ENCODE data around the gene SH3RF2. TPM values are rescaled to one million over a fixed set of nuclear protein-coding genes. Genes with fewer than 3 reads are reported as not detected.

Gene SH3RF2
- total and polyA plus RNA-seq, 2 of the 13 experiments (the other 11 are each of a cell fraction or from before 2014, with no cell fraction given): 2.6 to 3.7 TPM

DNA sequence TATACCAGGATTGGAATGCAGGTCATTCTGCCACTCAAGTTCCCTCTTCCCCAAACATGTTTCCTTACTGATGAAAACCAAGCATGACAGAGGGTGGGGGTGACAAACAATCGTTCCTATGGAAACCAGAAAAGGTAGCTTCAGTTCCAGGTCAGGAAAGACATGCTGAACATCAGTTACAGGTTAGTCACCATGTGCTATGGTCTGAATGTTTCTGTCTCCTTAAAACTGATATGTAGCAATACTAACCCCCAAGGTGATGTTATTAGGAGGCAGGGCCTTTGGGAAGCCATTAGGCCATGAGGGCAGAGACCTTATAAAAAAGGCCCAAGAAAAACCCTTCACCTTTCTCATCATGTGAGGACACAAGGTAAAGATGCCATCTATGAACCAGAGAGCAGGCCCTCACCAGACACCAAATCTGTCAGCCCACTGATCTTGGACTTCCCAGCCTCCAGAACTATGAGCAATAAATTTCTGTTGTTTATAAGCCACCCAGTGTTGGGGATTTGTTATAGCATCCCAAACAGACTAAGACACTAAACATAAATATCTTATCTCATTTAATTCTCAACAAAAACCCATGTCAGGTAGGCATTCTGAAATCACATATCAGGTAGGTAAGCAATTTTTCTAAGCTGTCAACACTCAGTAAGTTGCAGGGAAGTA lies 15.7 kb upstream of the SH3RF2 start:
- no peak for ATAC-seq
- 0% methylated on average over 1 of the region's 1 CpG for WGBS (ENCODE audit: low lambda C conversion rate)
- CTCF ChIA-PET (ENCODE audit: low intra/inter-chr PET ratio, low total read pairs): no interaction called here

GRCh38 chr5:145921211-145921610 lies 15.2 kb upstream of the SH3RF2 start:
- in situ Hi-C loops (cut with HindIII; ENCODE audit: extremely low pct_ligation_motif_present, low pct_unique_long_range_greater_than_20kb): no loop called here
- 29% methylated on average over 2 of the region's 2 CpGs for WGBS (ENCODE audit: low lambda C conversion rate)
- BruUV-seq (replicated peaks): no TSS peak
- no peak for FAIRE-seq
- Histone ChIP-seq H2AFZ (ENCODE audit: low read length) (no peak overlapping the region), H3K9me3 (ENCODE audit: low read length) (no peaks in the 10 kb centered on the region), H3K36me3 (replicated peaks in 1 of 2; ENCODE audit: control insufficient read depth in 1 of 2, insufficient read depth in 2 of 2, low read length in 2 of 2) (no peaks in the 10 kb centered on the region), H3K4me3 (replicated peaks in 1 of 3; ENCODE audit: insufficient read depth in 1 of 3, low read depth in 2 of 3, low read length in 3 of 3) (no peak overlapping the region), H3K4me1 (ENCODE audit: insufficient read depth, low read length) (peaks cover 22% of the 10 kb centered on the region), H3K9ac (ENCODE audit: insufficient read depth, low read depth, low read length) (no peak overlapping the region), H3K79me2 (ENCODE audit: insufficient read depth, low read length) (no peaks in the 10 kb centered on the region), H4K20me1 (ENCODE audit: insufficient read depth, low read length) (no peaks in the 10 kb centered on the region), H3K4me2 (ENCODE audit: low read depth, low read length) (no peak overlapping the region), H3K27ac (ENCODE audit: extremely low read length, insufficient read depth, low read length) (no peak overlapping the region), H3K27me3 (ENCODE audit: control insufficient read depth in 1 of 2, insufficient read depth in 2 of 2, low read length in 2 of 2) (peaks cover 0 to 18% of the 10 kb centered on the region in 2 experiments; a peak in 2 of 5 replicates)
- CTCF ChIA-PET (ENCODE audit: low intra/inter-chr PET ratio, low total read pairs): no interaction called here
- intact Hi-C loops (cut with micrococcal nuclease; ENCODE audit: unreplicated experiment): no loop called here
- POLR2A ChIA-PET: no interaction called here
- ATAC-seq: no peak
- DNase-seq (ENCODE audit: low spot score): no peak
- no peak for TF ChIP-seq TGIF2 (CRISPR knock-in tag; IDR thresholded peaks at IDR 0.05)
- no peak for TF ChIP-seq ZNF138 (CRISPR knock-in tag; IDR thresholded peaks at IDR 0.05; ENCODE audit: low read depth)
- no peak for TF ChIP-seq ZSCAN25 (CRISPR knock-in tag; IDR thresholded peaks at IDR 0.05)
- no peak for TF ChIP-seq SMC3 (IDR thresholded peaks at IDR 0.05; ENCODE audit: low read length)
- TF ChIP-seq GPBP1L1 (CRISPR knock-in tag; IDR thresholded peaks at IDR 0.05): no peak
- TF ChIP-seq ZFX (CRISPR knock-in tag; IDR thresholded peaks at IDR 0.05; ENCODE audit: low read depth): no peak
- no peak for TF ChIP-seq ZNF891 (CRISPR knock-in tag; IDR thresholded peaks at IDR 0.05)
- no peak for TF ChIP-seq MED13 (CRISPR knock-in tag; IDR thresholded peaks at IDR 0.05)
- TF ChIP-seq IRF2 (CRISPR knock-in tag; IDR thresholded peaks at IDR 0.05): no peak
- no peak for TF ChIP-seq NR2F6 (IDR thresholded peaks at IDR 0.05)
- no peak for TF ChIP-seq NR2F6 (CRISPR knock-in tag; IDR thresholded peaks at IDR 0.05)
- no peak for TF ChIP-seq TCF7 (IDR thresholded peaks at IDR 0.05; ENCODE audit: low read depth)
- no peak for TF ChIP-seq HNRNPH1 (optimal IDR thresholded peaks at IDR 0.05; ENCODE audit: low read depth, low read length)
- TF ChIP-seq SMAD1 (CRISPR knock-in tag; IDR thresholded peaks at IDR 0.05; ENCODE audit: borderline replicate concordance, low read depth): no peak

More for the DNA sequence above, 15.7 kb upstream of the SH3RF2 start:
- no peak for FAIRE-seq
- Histone ChIP-seq H3K9me3 (ENCODE audit: low read length) (no peaks in the 10 kb centered on the region), H3K36me3 (replicated peaks in 1 of 2; ENCODE audit: control insufficient read depth in 1 of 2, insufficient read depth in 2 of 2, low read length in 2 of 2) (no peaks in the 10 kb centered on the region), H3K79me2 (ENCODE audit: insufficient read depth, low read length) (no peaks in the 10 kb centered on the region), H3K4me3 (replicated peaks in 1 of 3; ENCODE audit: insufficient read depth in 1 of 3, low read depth in 2 of 3, low read length in 3 of 3) (no peak overlapping the region), H4K20me1 (ENCODE audit: insufficient read depth, low read length) (no peaks in the 10 kb centered on the region), H2AFZ (ENCODE audit: low read length) (no peak overlapping the region), H3K27ac (ENCODE audit: extremely low read length, insufficient read depth, low read length) (no peak overlapping the region), H3K4me1 (ENCODE audit: insufficient read depth, low read length) (peaks cover 22% of the 10 kb centered on the region), H3K9ac (ENCODE audit: insufficient read depth, low read depth, low read length) (no peak overlapping the region), H3K4me2 (ENCODE audit: low read depth, low read length) (no peak overlapping the region), H3K27me3 (ENCODE audit: control insufficient read depth in 1 of 2, insufficient read depth in 2 of 2, low read length in 2 of 2) (peaks cover 0 to 18% of the 10 kb centered on the region in 2 experiments; a peak in 2 of 5 replicates)
- in situ Hi-C loops (cut with HindIII; ENCODE audit: extremely low pct_ligation_motif_present, low pct_unique_long_range_greater_than_20kb) (no loop called here), intact Hi-C loops (cut with micrococcal nuclease; ENCODE audit: unreplicated experiment) (no loop called here)
- POLR2A ChIA-PET: no interaction called here
- no TSS peak for BruUV-seq (replicated peaks)
- peak; percentile 89 for TF ChIP-seq ZNF564 (CRISPR knock-in tag; IDR thresholded peaks at IDR 0.05)
- TF ChIP-seq CSRNP1 (CRISPR knock-in tag; IDR thresholded peaks at IDR 0.05): no peak
- DNase-seq (ENCODE audit: low spot score): no peak
